HEK293 (cell line): ENCODE measurements around the gene UBASH3B.
A peak's percentile ranks its signal among the peaks of the same experiment; 100 is the strongest.

Source experiments
- CTCF ChIA-PET: fragments of 350-600 bp; formaldehyde crosslinking; extraction: SDS; loops from one replicate; lab custom pipeline; 2021; ENCODE audit warnings: antibody characterized with exemption; lab: Yijun Ruan, JAX
- POLR2A ChIA-PET: fragments of 300-600 bp; formaldehyde crosslinking; extraction: SDS; loops from one replicate; lab custom pipeline; 2020; ENCODE audit warnings: antibody characterized with exemption, inconsistent platforms; lab: Yijun Ruan, JAX
- H3K27ac ChIP-seq: fragments of 200-500 bp; sonication (Bioruptor generic); 2 replicates; pipeline ENCODE4 v1.5.1; 2014; ENCODE audit warnings: low read depth, low read length, control low read depth, inconsistent platforms; ENCODE audit errors: extremely low read depth
- H3K36me3 ChIP-seq, 2 experiments: fragments of 200-500 bp in 1 of 2; sonication (Bioruptor generic) in 1 of 2; 1 replicate in 1 of 2; 2 replicates in 1 of 2; pipeline ENCODE4 v1.5.1; 2014 to 2017; ENCODE audit warnings: inconsistent platforms in 2 of 2, low read length in 2 of 2; ENCODE audit not compliant: control insufficient read depth in 2 of 2, insufficient read depth in 1 of 2
- H3K4me1 ChIP-seq: fragments of 200-500 bp; sonication (Bioruptor generic); 2 replicates; pipeline ENCODE4 v1.5.1; 2014; ENCODE audit warnings: mild to moderate bottlenecking, low read length, inconsistent platforms; ENCODE audit not compliant: control insufficient read depth, insufficient read depth
- H3K4me3 ChIP-seq: 2 replicates; pipeline ENCODE4 v1.5.1; 2011; ENCODE audit warnings: low read depth, mild to moderate bottlenecking, control low read depth, low read length, moderate library complexity
- H3K9me3 ChIP-seq: fragments of 200-500 bp; sonication (Bioruptor generic); 2 replicates; pipeline ENCODE4 v1.5.1; 2014; ENCODE audit warnings: low read depth, low read length, inconsistent platforms; ENCODE audit not compliant: control insufficient read depth, insufficient read depth
- GLI2 ChIP-seq: fragments of 450-650 bp; formaldehyde crosslinking; IDR thresholded peaks from 2 replicates; pipeline ENCODE4; 2017; ENCODE audit warnings: missing biosample characterization, missing genetic modification characterization, low read depth, borderline replicate concordance
- GLI4 ChIP-seq: fragments of 450-650 bp; formaldehyde crosslinking; IDR thresholded peaks from 2 replicates; pipeline ENCODE4 v1.5.1; 2016; ENCODE audit warnings: missing biosample characterization, missing genetic modification characterization
- HOXA7 ChIP-seq: sonication (generic); formaldehyde crosslinking; IDR thresholded peaks from 2 replicates; pipeline ENCODE4 v1.8.1; 2022; ENCODE audit warnings: missing genetic modification reagents, borderline replicate concordance
- HOXD13 ChIP-seq: sonication (generic); formaldehyde crosslinking; IDR thresholded peaks from 2 replicates; pipeline ENCODE4 v1.8.0; 2022; ENCODE audit warnings: missing genetic modification reagents, borderline replicate concordance
- OSR2 ChIP-seq: fragments of 450-650 bp; formaldehyde crosslinking; IDR thresholded peaks from 2 replicates; pipeline ENCODE4 v1.5.1; 2016; ENCODE audit warnings: missing biosample characterization, missing genetic modification characterization
- SP3 ChIP-seq: fragments of 450-650 bp; formaldehyde crosslinking; IDR thresholded peaks from 2 replicates; pipeline ENCODE4 v1.5.1; 2016; ENCODE audit warnings: missing biosample characterization, missing genetic modification characterization
- YY1 ChIP-seq: fragments of 450-650 bp; formaldehyde crosslinking; IDR thresholded peaks from 2 replicates; pipeline ENCODE4 v1.5.1; 2018; ENCODE audit warnings: missing biosample characterization, missing genetic modification characterization
- ZNF184 ChIP-seq: fragments of 450-650 bp; IDR thresholded peaks from 2 replicates; pipeline ENCODE4 v1.5.1; 2018; ENCODE audit warnings: missing biosample characterization, mild to moderate bottlenecking, missing genetic modification characterization
- ZNF211 ChIP-seq: fragments of 450-650 bp; formaldehyde crosslinking; IDR thresholded peaks from 2 replicates; pipeline ENCODE4 v1.5.1; 2016; ENCODE audit warnings: low read depth, missing biosample characterization, missing genetic modification characterization
- ZNF223 ChIP-seq: fragments of 450-650 bp; formaldehyde crosslinking; IDR thresholded peaks from 2 replicates; pipeline ENCODE4 v1.5.1; 2016; ENCODE audit warnings: missing biosample characterization, missing genetic modification characterization
- ZNF23 ChIP-seq: fragments of 450-650 bp; formaldehyde crosslinking; IDR thresholded peaks from 2 replicates; pipeline ENCODE4 v1.5.1; 2016; ENCODE audit warnings: missing biosample characterization, missing genetic modification characterization, borderline replicate concordance
- ZNF350 ChIP-seq: fragments of 450-650 bp; formaldehyde crosslinking; IDR thresholded peaks from 2 replicates; pipeline ENCODE4 v1.5.0; 2017; ENCODE audit warnings: missing biosample characterization, mild to moderate bottlenecking, missing genetic modification characterization
- ZNF530 ChIP-seq: fragments of 450-650 bp; formaldehyde crosslinking; IDR thresholded peaks from 2 replicates; pipeline ENCODE4 v1.5.1; 2016; ENCODE audit warnings: low read depth, missing biosample characterization, missing genetic modification characterization
- ZNF555 ChIP-seq: fragments of 450-650 bp; formaldehyde crosslinking; conservative IDR thresholded peaks from 2 replicates; pipeline ENCODE4 v1.5.1; 2017; ENCODE audit warnings: missing biosample characterization, mild to moderate bottlenecking, missing genetic modification characterization, inconsistent platforms
- ZNF596 ChIP-seq: fragments of 450-650 bp; IDR thresholded peaks from 2 replicates; pipeline ENCODE4 v1.5.0; 2018; ENCODE audit warnings: missing biosample characterization, mild to moderate bottlenecking, missing genetic modification characterization, moderate library complexity
- ZNF785 ChIP-seq: fragments of 450-650 bp; formaldehyde crosslinking; IDR thresholded peaks from 2 replicates; pipeline ENCODE4 v1.5.1; 2016; ENCODE audit warnings: missing biosample characterization, missing genetic modification characterization
- ZNF830 ChIP-seq: fragments of 450-650 bp; IDR thresholded peaks from 2 replicates; pipeline ENCODE4 v1.5.0; 2018; ENCODE audit warnings: missing biosample characterization, missing genetic modification characterization, low read depth, mild to moderate bottlenecking, moderate library complexity
- TF ChIP-seq, protein P1 (sequence below): fragments of 450-650 bp; formaldehyde crosslinking; IDR thresholded peaks from 2 replicates; pipeline ENCODE4 v1.5.1; 2016; ENCODE audit warnings: missing biosample characterization, missing genetic modification characterization
- TF ChIP-seq, protein P2 (sequence below): IDR thresholded peaks from 2 replicates; pipeline ENCODE4 v1.6.1; 2011; ENCODE audit warnings: mild to moderate bottlenecking, low read depth, low read length, borderline replicate concordance
- TF ChIP-seq, protein P3 (sequence below): fragments of 450-650 bp; formaldehyde crosslinking; IDR thresholded peaks from 2 replicates; pipeline ENCODE4 v1.5.1; 2016; ENCODE audit warnings: missing biosample characterization, missing genetic modification characterization
- TF ChIP-seq, protein P4 (sequence below): fragments of 450-650 bp; formaldehyde crosslinking; IDR thresholded peaks from 2 replicates; pipeline ENCODE4 v1.5.1; 2016; ENCODE audit warnings: missing biosample characterization, missing genetic modification characterization, borderline replicate concordance
- TF ChIP-seq, protein P5 (sequence below): sonication (generic); formaldehyde crosslinking; IDR thresholded peaks from 2 replicates; pipeline ENCODE4 v1.8.1; 2022; ENCODE audit warnings: mild to moderate bottlenecking, moderate library complexity, missing genetic modification reagents
- TF ChIP-seq, protein P6 (sequence below): fragments of 450-650 bp; formaldehyde crosslinking; IDR thresholded peaks from 2 replicates; pipeline ENCODE4 v1.5.0; 2017; ENCODE audit warnings: missing biosample characterization, missing genetic modification characterization, borderline replicate concordance

The UBASH3B gene

DNA sequence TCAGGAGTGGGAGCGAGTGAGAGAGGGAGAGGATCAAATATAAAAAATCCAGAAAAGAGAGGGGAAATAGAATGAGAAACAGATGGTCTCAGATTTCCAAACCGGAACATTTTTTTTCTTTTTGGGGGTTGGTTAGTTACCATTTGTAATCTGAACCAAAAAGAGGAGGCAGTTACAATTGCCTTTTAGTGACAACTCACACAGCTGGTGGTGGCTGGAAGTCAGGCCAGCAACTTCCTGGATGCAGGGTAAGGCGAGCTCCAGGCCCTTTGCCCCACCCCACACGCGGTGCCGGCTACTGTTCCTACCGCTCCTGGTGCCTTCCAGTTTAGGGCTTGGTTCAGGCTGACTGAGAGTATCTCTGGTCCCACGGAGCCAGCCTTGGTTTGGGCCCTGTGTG, 21.0 kb upstream of the UBASH3B start:
- Histone ChIP-seq H3K4me3 (no peak overlapping the region), H3K4me1 (no peaks in the 10 kb centered on the region), H3K36me3 (no peaks in the 10 kb centered on the region), H3K9me3 (no peaks in the 10 kb centered on the region), H3K27ac (no peak overlapping the region)
- CTCF ChIA-PET: interaction anchor here (0.6 to 15.3 kb wide), 9 partner anchors 11 to 219 kb away, joined by 3 to 171 read pairs (median 3); no protein-coding TSS in a partner anchor
- no peak for TF ChIP-seq ZNF555 (tag by site-specific recombination)
- no peak for TF ChIP-seq GLI4
- TF ChIP-seq SP3: no peak
- no peak for TF ChIP-seq ZNF350 (tag by site-specific recombination)
- TF ChIP-seq, protein P1, sequence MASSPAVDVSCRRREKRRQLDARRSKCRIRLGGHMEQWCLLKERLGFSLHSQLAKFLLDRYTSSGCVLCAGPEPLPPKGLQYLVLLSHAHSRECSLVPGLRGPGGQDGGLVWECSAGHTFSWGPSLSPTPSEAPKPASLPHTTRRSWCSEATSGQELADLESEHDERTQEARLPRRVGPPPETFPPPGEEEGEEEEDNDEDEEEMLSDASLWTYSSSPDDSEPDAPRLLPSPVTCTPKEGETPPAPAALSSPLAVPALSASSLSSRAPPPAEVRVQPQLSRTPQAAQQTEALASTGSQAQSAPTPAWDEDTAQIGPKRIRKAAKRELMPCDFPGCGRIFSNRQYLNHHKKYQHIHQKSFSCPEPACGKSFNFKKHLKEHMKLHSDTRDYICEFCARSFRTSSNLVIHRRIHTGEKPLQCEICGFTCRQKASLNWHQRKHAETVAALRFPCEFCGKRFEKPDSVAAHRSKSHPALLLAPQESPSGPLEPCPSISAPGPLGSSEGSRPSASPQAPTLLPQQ (tag by site-specific recombination): no peak
- peak; percentile 62 for TF ChIP-seq OSR2 (tag by site-specific recombination)
- no peak for TF ChIP-seq ZNF223 (tag by site-specific recombination)
- TF ChIP-seq ZNF530 (tag by site-specific recombination): no peak
- POLR2A ChIA-PET: no interaction called here

DNA sequence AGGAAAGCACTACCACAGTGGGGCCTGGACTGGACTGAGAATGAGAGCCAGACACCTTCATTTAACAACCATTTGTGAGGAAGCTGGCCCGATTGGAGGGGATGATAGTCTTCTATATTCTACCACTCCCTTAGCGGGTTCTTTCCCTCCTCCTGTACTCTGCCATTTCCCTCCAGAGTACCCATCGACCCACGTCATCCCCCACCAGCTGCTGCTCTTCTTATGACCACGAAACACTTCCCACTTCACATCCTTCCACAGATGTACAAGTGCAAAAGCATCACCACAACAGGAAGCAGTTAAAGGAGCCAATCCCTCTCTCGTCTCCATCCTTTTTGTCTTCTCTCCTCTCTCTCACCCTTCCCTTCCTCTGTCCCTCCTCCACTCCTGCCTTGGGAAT, 18.0 kb upstream of the UBASH3B start:
- Histone ChIP-seq H3K9me3 (no peaks in the 10 kb centered on the region), H3K4me3 (no peak overlapping the region), H3K27ac (no peak overlapping the region), H3K36me3 (no peaks in the 10 kb centered on the region), H3K4me1 (no peaks in the 10 kb centered on the region)
- ChIA-PET CTCF (interaction anchor here (2.9 to 15.3 kb wide), 3 partner anchors 9 to 215 kb away, joined by 18 to 171 read pairs (median 37); no protein-coding TSS in a partner anchor), POLR2A (no interaction called here)
- no peak for TF ChIP-seq GLI2 (tag by site-specific recombination)
- TF ChIP-seq, protein P2, sequence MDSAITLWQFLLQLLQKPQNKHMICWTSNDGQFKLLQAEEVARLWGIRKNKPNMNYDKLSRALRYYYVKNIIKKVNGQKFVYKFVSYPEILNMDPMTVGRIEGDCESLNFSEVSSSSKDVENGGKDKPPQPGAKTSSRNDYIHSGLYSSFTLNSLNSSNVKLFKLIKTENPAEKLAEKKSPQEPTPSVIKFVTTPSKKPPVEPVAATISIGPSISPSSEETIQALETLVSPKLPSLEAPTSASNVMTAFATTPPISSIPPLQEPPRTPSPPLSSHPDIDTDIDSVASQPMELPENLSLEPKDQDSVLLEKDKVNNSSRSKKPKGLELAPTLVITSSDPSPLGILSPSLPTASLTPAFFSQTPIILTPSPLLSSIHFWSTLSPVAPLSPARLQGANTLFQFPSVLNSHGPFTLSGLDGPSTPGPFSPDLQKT: no peak
- no peak for TF ChIP-seq ZNF785 (tag by site-specific recombination)
- TF ChIP-seq, protein P3, sequence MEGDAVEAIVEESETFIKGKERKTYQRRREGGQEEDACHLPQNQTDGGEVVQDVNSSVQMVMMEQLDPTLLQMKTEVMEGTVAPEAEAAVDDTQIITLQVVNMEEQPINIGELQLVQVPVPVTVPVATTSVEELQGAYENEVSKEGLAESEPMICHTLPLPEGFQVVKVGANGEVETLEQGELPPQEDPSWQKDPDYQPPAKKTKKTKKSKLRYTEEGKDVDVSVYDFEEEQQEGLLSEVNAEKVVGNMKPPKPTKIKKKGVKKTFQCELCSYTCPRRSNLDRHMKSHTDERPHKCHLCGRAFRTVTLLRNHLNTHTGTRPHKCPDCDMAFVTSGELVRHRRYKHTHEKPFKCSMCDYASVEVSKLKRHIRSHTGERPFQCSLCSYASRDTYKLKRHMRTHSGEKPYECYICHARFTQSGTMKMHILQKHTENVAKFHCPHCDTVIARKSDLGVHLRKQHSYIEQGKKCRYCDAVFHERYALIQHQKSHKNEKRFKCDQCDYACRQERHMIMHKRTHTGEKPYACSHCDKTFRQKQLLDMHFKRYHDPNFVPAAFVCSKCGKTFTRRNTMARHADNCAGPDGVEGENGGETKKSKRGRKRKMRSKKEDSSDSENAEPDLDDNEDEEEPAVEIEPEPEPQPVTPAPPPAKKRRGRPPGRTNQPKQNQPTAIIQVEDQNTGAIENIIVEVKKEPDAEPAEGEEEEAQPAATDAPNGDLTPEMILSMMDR: no peak
- TF ChIP-seq ZNF830: no peak
- TF ChIP-seq YY1 (tag by site-specific recombination): no peak
- no peak for TF ChIP-seq ZNF596
- no peak for TF ChIP-seq ZNF184 (tag by site-specific recombination)

DNA sequence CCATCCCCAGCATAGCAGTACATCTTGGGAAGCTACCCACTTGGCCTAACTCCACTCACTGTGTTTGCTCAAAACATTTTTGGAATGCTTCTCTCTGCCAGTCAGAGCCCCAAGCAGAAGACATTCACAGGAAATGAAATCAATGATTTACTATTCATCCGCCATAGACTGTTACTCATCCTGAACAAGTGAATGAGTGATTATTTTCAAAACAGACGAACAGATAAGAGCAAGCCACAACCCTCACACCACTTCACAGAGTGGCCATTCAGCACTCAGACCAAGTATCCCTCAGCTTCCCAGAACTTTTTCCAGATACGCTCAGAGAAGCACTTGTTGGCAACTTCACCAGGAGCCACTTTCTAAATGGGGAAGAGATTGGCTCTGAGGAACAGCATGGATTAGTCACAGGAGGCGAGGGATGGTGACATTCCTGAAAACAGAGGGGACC, 13.0 kb upstream of the UBASH3B start:
- ChIA-PET CTCF (interaction anchor here (1.2 to 1.5 kb wide), 2 partner anchors 61 to 113 kb away, joined by 3 to 6 read pairs; no protein-coding TSS in a partner anchor), POLR2A (interaction anchor here (0.9 kb wide), 1 partner anchor 391 kb away, joined by 4 read pairs; no protein-coding TSS in a partner anchor)
- no peaks in the 10 kb centered on the region for H3K9me3 ChIP-seq
- no peak overlapping the region for H3K27ac ChIP-seq
- H3K4me3 ChIP-seq: no peak overlapping the region
- H3K36me3 ChIP-seq: no peaks in the 10 kb centered on the region
- no peaks in the 10 kb centered on the region for H3K4me1 ChIP-seq
- no peak for TF ChIP-seq ZNF211 (tag by site-specific recombination)
- TF ChIP-seq, protein P4, sequence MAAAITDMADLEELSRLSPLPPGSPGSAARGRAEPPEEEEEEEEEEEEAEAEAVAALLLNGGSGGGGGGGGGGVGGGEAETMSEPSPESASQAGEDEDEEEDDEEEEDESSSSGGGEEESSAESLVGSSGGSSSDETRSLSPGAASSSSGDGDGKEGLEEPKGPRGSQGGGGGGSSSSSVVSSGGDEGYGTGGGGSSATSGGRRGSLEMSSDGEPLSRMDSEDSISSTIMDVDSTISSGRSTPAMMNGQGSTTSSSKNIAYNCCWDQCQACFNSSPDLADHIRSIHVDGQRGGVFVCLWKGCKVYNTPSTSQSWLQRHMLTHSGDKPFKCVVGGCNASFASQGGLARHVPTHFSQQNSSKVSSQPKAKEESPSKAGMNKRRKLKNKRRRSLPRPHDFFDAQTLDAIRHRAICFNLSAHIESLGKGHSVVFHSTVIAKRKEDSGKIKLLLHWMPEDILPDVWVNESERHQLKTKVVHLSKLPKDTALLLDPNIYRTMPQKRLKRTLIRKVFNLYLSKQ (tag by site-specific recombination): no peak
- TF ChIP-seq, protein P5, sequence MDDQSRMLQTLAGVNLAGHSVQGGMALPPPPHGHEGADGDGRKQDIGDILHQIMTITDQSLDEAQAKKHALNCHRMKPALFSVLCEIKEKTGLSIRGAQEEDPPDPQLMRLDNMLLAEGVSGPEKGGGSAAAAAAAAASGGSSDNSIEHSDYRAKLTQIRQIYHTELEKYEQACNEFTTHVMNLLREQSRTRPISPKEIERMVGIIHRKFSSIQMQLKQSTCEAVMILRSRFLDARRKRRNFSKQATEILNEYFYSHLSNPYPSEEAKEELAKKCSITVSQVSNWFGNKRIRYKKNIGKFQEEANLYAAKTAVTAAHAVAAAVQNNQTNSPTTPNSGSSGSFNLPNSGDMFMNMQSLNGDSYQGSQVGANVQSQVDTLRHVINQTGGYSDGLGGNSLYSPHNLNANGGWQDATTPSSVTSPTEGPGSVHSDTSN: no peak
- TF ChIP-seq, protein P6, sequence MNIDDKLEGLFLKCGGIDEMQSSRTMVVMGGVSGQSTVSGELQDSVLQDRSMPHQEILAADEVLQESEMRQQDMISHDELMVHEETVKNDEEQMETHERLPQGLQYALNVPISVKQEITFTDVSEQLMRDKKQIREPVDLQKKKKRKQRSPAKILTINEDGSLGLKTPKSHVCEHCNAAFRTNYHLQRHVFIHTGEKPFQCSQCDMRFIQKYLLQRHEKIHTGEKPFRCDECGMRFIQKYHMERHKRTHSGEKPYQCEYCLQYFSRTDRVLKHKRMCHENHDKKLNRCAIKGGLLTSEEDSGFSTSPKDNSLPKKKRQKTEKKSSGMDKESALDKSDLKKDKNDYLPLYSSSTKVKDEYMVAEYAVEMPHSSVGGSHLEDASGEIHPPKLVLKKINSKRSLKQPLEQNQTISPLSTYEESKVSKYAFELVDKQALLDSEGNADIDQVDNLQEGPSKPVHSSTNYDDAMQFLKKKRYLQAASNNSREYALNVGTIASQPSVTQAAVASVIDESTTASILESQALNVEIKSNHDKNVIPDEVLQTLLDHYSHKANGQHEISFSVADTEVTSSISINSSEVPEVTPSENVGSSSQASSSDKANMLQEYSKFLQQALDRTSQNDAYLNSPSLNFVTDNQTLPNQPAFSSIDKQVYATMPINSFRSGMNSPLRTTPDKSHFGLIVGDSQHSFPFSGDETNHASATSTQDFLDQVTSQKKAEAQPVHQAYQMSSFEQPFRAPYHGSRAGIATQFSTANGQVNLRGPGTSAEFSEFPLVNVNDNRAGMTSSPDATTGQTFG (tag by site-specific recombination): no peak
- TF ChIP-seq HOXD13 (CRISPR knock-in tag): no peak
- TF ChIP-seq HOXA7: no peak
- TF ChIP-seq ZNF23 (tag by site-specific recombination): no peak
